GM12878 (cell line): ENCODE data around the gene SARS1. TPM values are rescaled to one million over a fixed set of nuclear protein-coding genes. Genes with fewer than 3 reads are reported as not detected.

Source experiments
- ATAC-seq: fragments of 200-7000 bp; cut with Tn5 transposase; 3 replicates; pipeline ENCODE4 v1.9.1; 2020; ENCODE audit warnings: mild to moderate bottlenecking, moderate library complexity
- BruUV-seq: library from RNA; stranded (reverse); fragments of 400-500 nt; replicated peaks from 2 replicates; lab custom pipeline; 2021; lab: Mats Ljungman, UMichigan
- CTCF ChIA-PET: fragments of 300-600 bp; sonication (Branson Sonifier 250); formaldehyde crosslinking; extraction: SDS; loops from one replicate; lab custom pipeline; 2021; ENCODE audit warnings: inconsistent platforms; lab: Yijun Ruan, JAX
- POLR2A ChIA-PET: fragments of 350-600 bp; formaldehyde crosslinking; extraction: SDS; loops from one replicate; lab custom pipeline; 2021; ENCODE audit warnings: inconsistent platforms; lab: Charles Lee
- RAD21 ChIA-PET: fragments of 300-600 bp; sonication (Branson Sonifier 250); formaldehyde crosslinking; loops from one replicate; lab custom pipeline; 2023; ENCODE audit warnings: antibody characterized with exemption; ENCODE audit not compliant: unreplicated experiment; lab: Charles Lee
- SMC1A ChIA-PET: fragments of 300-600 bp; sonication (Branson Sonifier 250); formaldehyde crosslinking; loops from one replicate; lab custom pipeline; 2023; ENCODE audit not compliant: unreplicated experiment, uncharacterized antibody; lab: Charles Lee
- DNase-seq: peaks from one replicate; pipeline ENCODE4 v3.0.0-alpha.2; 2011; ENCODE audit warnings: low read depth, low spot score
- FAIRE-seq: peaks from 3 replicates; lab custom pipeline; 2011; peaks lifted over from hg19 to GRCh38; lab: Jason Lieb, UNC
- H2AFZ ChIP-seq: 2 replicates; pipeline ENCODE4 v1.6.0; 2011; ENCODE audit warnings: low read depth, low read length, control low read depth; ENCODE audit not compliant: control insufficient read depth
- H3K27ac ChIP-seq: 2 replicates; pipeline ENCODE4 v1.5.1; 2011; ENCODE audit warnings: control low read depth; ENCODE audit not compliant: control insufficient read depth, insufficient read depth
- H3K27me3 ChIP-seq, 2 experiments: replicated peaks in 1 of 2; 2 replicates each; pipeline versions ENCODE4 v1.6.0 to v1.6.1; 2011; ENCODE audit warnings: low read length in 1 of 2; ENCODE audit not compliant: control insufficient read depth in 2 of 2, insufficient read depth in 2 of 2
- H3K36me3 ChIP-seq, 2 experiments: 2 replicates each; pipeline ENCODE4 v1.5.1; 2011; ENCODE audit warnings: low read length in 1 of 2; ENCODE audit not compliant: control insufficient read depth in 2 of 2, insufficient read depth in 2 of 2
- H3K4me1 ChIP-seq: 2 replicates; pipeline ENCODE4 v1.6.1; 2011; ENCODE audit warnings: mild to moderate bottlenecking, low read length, moderate library complexity, mixed read lengths; ENCODE audit not compliant: control insufficient read depth, insufficient read depth
- H3K4me2 ChIP-seq: 2 replicates; pipeline ENCODE4 v1.6.0; 2011; ENCODE audit warnings: control low read depth; ENCODE audit not compliant: control insufficient read depth, insufficient read depth
- H3K4me3 ChIP-seq: fragments of 200-600 bp; sonication (generic); 2 replicates; pipeline ENCODE4 v1.5.1; 2016
- H3K79me2 ChIP-seq: 2 replicates; pipeline ENCODE4 v1.6.0; 2011; ENCODE audit warnings: low read length; ENCODE audit not compliant: control insufficient read depth, insufficient read depth
- H3K9ac ChIP-seq: 2 replicates; pipeline ENCODE4 v1.8.0; 2011; ENCODE audit warnings: low read length, control low read depth, mixed read lengths; ENCODE audit not compliant: control insufficient read depth, insufficient read depth
- H3K9me3 ChIP-seq: replicated peaks from 3 replicates; pipeline ENCODE4 v1.5.1; 2011; ENCODE audit warnings: mild to moderate bottlenecking, low read length; ENCODE audit not compliant: control insufficient read depth, insufficient read depth
- H4K20me1 ChIP-seq: 2 replicates; pipeline ENCODE4 v1.6.0; 2011; ENCODE audit not compliant: control insufficient read depth, insufficient read depth
- HDAC6 ChIP-seq: fragments of 200-600 bp; sonication (generic); IDR thresholded peaks from one replicate; pipeline ENCODE4 v1.8.0; 2017; ENCODE audit warnings: antibody characterized with exemption; ENCODE audit not compliant: unreplicated experiment
- IKZF1 ChIP-seq: fragments of 450-650 bp; conservative IDR thresholded peaks from 2 replicates; pipeline ENCODE4 v1.6.1; 2017; ENCODE audit warnings: antibody characterized with exemption, mild to moderate bottlenecking
- RELA ChIP-seq: fragments of 450-650 bp; IDR thresholded peaks from 2 replicates; pipeline ENCODE4 v1.8.0; 2014; ENCODE audit warnings: borderline replicate concordance; ENCODE audit not compliant: partially characterized antibody
- SMAD5 ChIP-seq: IDR thresholded peaks from 2 replicates; pipeline ENCODE4 v1.6.1; 2016; ENCODE audit warnings: antibody characterized with exemption, low read depth
- SRF ChIP-seq, 2 experiments: IDR thresholded peaks; 2 replicates each; pipeline ENCODE4 v1.6.1; 2011; ENCODE audit warnings: low read depth in 2 of 2, low read length in 2 of 2, mild to moderate bottlenecking in 1 of 2, moderate library complexity in 1 of 2
- ZNF24 ChIP-seq: fragments of 450-650 bp; IDR thresholded peaks from 2 replicates; pipeline ENCODE4 v1.6.1; 2017; ENCODE audit warnings: antibody characterized with exemption, mild to moderate bottlenecking
- WGBS: methylation state at CpG from one replicate; pipeline ENCODE4 v1.1.6; 2016; ENCODE audit warnings: low lambda C conversion rate; ENCODE audit not compliant: insufficient replicate concordance, insufficient coverage; ENCODE audit errors: missing lambda C conversion rate; 5-methylcytosine and 5-hydroxymethylcytosine counted together
- in situ Hi-C: fragments of 300-500 bp; cut with MboI; formaldehyde crosslinking; loops from 9 replicates; pipeline ENCODE4 v1.14.3; 2018; ENCODE audit warnings: mixed read lengths
- intact Hi-C: fragments of 100-400 bp; cut with micrococcal nuclease; formaldehyde crosslinking; loops from one replicate; pipeline ENCODE4 v1.14.2; 2022; ENCODE audit not compliant: unreplicated experiment
- polyA plus RNA-seq, 11 experiments: library from polyadenylated mRNA; depleted of rRNA in 4 of 11; unstranded in 6 of 11; stranded (reverse) in 5 of 11; fragments of >200 nt; fragmentation: Nextera tagmentation in 4 of 11; fragmentation: Illumina TruSeq in 1 of 11; extraction: Ambion mirVana in 4 of 11; extraction: Trizol in 1 of 11; gene quantifications; 1 replicate in 1 of 11; 2 replicates in 10 of 11; pipeline versions ENCODE4 v1.2.1 to v1.2.3, GENCODE V29; 2011 to 2016; ENCODE audit warnings: inconsistent platforms in 2 of 11, missing spikeins in 2 of 11, low read depth in 1 of 11
- total RNA-seq, 4 experiments: library from RNA; depleted of rRNA in 3 of 4; stranded (reverse); fragments of >200 nt in 3 of 4; fragmentation: Illumina TruSeq in 1 of 4; extraction: Trizol in 1 of 4; gene quantifications; 2 replicates each; pipeline versions ENCODE4 v1.2.1 to v1.2.3, GENCODE V29; 2013 to 2021
- TF ChIP-seq, protein P1 (sequence below): fragments of 450-650 bp; IDR thresholded peaks from 2 replicates; pipeline ENCODE4 v1.6.1; 2017; ENCODE audit warnings: mild to moderate bottlenecking, moderate library complexity
- TF ChIP-seq, protein P2 (sequence below): fragments of 450-650 bp; conservative IDR thresholded peaks from 2 replicates; pipeline ENCODE4 v1.6.1; 2017; ENCODE audit warnings: mild to moderate bottlenecking, moderate library complexity

The SARS1 gene
- total and polyA plus RNA-seq, 10 of the 15 experiments (the other 5 are each of a cell fraction or from before 2014, with no cell fraction given), result 103 to 202 (median 138) TPM

DNA sequence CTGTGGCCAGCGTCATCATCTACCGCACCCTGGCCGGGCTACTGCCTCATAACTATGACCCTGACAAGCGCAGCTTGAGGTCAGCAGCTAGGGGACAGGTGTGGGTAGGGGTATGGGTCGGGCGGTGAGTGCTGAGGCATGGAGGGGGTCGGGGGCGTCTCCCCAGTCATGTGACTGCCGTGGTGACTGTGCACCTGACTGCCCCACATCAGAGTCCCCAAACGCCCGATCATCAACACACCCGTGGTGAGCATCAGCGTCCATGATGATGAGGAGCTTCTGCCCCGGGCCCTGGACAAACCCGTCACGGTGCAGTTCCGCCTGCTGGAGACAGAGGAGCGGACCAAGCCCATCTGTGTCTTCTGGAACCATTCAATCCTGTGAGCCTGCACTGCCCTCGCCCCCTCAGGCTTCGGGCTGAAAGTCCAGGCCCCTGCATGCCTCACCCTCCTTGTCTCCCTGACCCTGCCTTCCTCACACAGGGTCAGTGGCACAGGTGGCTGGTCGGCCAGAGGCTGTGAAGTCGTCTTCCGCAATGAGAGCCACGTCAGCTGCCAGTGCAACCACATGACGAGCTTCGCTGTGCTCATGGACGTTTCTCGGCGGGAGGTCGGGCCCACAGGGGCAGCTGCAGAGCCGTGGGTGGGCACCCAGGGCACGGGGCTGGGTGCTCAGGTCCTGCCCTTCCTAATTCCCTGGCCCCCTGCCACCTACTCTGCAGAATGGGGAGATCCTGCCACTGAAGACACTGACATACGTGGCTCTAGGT lies 55.7 kb downstream of the SARS1 start:
- DNase-seq, result no peak
- ChIA-PET CTCF (no interaction called here), RAD21 (no interaction called here), SMC1A (no interaction called here), POLR2A (no interaction called here)
- no peak overlapping the region for H2AFZ ChIP-seq
- 43% methylated on average over 33 of the region's 33 CpGs for WGBS
- no peaks in the 10 kb centered on the region for H3K36me3 ChIP-seq
- H3K27me3 ChIP-seq, result peaks cover 0 to 1% of the 10 kb centered on the region in 2 experiments; a peak in 1 of 4 replicates
- intact Hi-C loops, result no loop called here
- H3K27ac ChIP-seq, result no peak overlapping the region
- no peak overlapping the region for H3K4me3 ChIP-seq
- H3K4me1 ChIP-seq, result no peaks in the 10 kb centered on the region
- ATAC-seq, result no peak
- no peak for TF ChIP-seq HDAC6
- TF ChIP-seq RELA, result no peak
- TF ChIP-seq SRF (IDR thresholded peaks at IDR 0.05; ENCODE audit: low read depth in 2 of 2, low read length in 2 of 2), result no peak
- TF ChIP-seq, protein P1, sequence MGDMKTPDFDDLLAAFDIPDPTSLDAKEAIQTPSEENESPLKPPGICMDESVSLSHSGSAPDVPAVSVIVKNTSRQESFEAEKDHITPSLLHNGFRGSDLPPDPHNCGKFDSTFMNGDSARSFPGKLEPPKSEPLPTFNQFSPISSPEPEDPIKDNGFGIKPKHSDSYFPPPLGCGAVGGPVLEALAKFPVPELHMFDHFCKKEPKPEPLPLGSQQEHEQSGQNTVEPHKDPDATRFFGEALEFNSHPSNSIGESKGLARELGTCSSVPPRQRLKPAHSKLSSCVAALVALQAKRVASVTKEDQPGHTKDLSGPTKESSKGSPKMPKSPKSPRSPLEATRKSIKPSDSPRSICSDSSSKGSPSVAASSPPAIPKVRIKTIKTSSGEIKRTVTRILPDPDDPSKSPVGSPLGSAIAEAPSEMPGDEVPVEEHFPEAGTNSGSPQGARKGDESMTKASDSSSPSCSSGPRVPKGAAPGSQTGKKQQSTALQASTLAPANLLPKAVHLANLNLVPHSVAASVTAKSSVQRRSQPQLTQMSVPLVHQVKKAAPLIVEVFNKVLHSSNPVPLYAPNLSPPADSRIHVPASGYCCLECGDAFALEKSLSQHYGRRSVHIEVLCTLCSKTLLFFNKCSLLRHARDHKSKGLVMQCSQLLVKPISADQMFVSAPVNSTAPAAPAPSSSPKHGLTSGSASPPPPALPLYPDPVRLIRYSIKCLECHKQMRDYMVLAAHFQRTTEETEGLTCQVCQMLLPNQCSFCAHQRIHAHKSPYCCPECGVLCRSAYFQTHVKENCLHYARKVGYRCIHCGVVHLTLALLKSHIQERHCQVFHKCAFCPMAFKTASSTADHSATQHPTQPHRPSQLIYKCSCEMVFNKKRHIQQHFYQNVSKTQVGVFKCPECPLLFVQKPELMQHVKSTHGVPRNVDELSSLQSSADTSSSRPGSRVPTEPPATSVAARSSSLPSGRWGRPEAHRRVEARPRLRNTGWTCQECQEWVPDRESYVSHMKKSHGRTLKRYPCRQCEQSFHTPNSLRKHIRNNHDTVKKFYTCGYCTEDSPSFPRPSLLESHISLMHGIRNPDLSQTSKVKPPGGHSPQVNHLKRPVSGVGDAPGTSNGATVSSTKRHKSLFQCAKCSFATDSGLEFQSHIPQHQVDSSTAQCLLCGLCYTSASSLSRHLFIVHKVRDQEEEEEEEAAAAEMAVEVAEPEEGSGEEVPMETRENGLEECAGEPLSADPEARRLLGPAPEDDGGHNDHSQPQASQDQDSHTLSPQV, result no peak
- no peak for TF ChIP-seq IKZF1
- TF ChIP-seq SMAD5, result no peak
- no peak for TF ChIP-seq ZNF24
- TF ChIP-seq, protein P2, sequence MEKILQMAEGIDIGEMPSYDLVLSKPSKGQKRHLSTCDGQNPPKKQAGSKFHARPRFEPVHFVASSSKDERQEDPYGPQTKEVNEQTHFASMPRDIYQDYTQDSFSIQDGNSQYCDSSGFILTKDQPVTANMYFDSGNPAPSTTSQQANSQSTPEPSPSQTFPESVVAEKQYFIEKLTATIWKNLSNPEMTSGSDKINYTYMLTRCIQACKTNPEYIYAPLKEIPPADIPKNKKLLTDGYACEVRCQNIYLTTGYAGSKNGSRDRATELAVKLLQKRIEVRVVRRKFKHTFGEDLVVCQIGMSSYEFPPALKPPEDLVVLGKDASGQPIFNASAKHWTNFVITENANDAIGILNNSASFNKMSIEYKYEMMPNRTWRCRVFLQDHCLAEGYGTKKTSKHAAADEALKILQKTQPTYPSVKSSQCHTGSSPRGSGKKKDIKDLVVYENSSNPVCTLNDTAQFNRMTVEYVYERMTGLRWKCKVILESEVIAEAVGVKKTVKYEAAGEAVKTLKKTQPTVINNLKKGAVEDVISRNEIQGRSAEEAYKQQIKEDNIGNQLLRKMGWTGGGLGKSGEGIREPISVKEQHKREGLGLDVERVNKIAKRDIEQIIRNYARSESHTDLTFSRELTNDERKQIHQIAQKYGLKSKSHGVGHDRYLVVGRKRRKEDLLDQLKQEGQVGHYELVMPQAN, result no peak
- no peak overlapping the region for H3K9ac ChIP-seq
- no peak overlapping the region for H3K4me2 ChIP-seq
- in situ Hi-C loops, result no loop called here
- FAIRE-seq, result no peak
- H3K79me2 ChIP-seq, result no peaks in the 10 kb centered on the region
- no peaks in the 10 kb centered on the region for H4K20me1 ChIP-seq
- no TSS peak for BruUV-seq
- no peaks in the 10 kb centered on the region for H3K9me3 ChIP-seq
